NCI-H1048 (cell line): ENCODE measurements around the gene PHLPP2.

Source experiments
- DNase-seq: peaks from one replicate; lab custom pipeline; 2025; lab: John Stamatoyannopoulos, UW

Gene PHLPP2, protein sequence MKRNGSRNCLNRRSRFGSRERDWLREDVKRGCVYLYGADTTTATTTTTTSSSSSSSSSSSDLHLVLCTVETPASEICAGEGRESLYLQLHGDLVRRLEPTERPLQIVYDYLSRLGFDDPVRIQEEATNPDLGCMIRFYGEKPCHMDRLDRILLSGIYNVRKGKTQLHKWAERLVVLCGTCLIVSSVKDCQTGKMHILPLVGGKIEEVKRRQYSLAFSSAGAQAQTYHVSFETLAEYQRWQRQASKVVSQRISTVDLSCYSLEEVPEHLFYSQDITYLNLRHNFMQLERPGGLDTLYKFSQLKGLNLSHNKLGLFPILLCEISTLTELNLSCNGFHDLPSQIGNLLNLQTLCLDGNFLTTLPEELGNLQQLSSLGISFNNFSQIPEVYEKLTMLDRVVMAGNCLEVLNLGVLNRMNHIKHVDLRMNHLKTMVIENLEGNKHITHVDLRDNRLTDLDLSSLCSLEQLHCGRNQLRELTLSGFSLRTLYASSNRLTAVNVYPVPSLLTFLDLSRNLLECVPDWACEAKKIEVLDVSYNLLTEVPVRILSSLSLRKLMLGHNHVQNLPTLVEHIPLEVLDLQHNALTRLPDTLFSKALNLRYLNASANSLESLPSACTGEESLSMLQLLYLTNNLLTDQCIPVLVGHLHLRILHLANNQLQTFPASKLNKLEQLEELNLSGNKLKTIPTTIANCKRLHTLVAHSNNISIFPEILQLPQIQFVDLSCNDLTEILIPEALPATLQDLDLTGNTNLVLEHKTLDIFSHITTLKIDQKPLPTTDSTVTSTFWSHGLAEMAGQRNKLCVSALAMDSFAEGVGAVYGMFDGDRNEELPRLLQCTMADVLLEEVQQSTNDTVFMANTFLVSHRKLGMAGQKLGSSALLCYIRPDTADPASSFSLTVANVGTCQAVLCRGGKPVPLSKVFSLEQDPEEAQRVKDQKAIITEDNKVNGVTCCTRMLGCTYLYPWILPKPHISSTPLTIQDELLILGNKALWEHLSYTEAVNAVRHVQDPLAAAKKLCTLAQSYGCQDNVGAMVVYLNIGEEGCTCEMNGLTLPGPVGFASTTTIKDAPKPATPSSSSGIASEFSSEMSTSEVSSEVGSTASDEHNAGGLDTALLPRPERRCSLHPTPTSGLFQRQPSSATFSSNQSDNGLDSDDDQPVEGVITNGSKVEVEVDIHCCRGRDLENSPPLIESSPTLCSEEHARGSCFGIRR (N-terminal part only)

DNA sequence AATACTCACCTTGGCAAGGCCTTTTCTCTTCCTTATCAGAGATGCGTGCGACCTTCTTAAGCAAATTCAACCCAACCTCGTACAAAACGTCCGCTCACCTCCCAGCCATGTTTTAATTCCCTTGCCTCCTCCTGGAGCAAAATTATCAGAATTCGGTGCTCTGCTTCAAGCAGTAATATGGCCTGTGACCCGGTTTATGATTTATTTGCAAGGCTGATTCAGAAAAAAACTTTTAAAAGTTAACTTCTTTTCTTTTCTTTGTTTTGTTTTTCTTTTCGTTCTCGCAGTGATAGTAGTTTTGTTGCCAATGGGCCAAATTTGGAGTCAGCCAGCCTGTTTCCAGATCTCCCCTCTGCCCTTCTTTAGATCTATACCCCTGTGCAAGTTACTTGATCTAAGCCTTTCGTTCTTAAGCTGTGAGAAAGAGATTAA, at the start of gene PHLPP2:
TSS of gene PHLPP2 (minus strand) at position 382 of the 432 bp plus-strand sequence. CDS start 9,906 bp downstream, outside the sequence.
- no peak for DNase-seq

DNA sequence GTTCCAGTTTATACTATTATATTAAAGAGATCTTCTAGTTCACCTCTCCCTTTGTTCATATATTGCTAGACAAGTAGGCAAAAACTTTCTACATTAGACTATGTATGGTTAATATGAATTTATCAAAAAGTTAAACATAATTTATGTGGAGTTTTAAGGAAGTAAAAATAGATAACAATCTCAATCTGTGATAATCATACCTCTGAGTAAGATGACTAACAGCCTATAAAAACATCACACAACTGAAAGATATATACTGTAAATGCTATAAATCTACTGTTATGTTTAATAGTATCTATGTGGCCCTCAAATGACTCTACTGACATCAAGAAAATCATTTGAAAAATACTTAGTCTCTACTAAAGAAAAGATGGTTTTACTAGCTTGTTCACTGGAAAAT, 47.1 kb upstream of the PHLPP2 start:
- DNase-seq: no peak

DNA sequence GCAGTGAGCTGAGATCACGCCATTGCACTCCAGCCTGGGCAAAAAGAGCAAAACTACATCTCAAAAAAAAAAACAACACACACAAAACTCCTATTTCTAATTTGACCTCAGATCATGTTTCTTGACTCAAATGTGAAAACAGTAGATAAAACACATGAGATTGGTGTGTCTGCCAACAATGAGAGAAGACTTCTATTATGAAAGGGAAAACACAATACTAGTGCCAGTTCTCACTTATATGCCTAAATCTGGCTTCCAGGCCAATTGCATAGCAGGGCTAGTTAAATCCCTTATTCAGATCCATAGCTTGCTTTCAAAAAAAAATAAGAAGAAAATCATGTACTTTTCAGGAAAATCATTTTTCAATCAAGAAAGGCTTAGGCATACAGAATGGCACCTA, 44.7 kb upstream of the PHLPP2 start:
- DNase-seq: no peak

DNA sequence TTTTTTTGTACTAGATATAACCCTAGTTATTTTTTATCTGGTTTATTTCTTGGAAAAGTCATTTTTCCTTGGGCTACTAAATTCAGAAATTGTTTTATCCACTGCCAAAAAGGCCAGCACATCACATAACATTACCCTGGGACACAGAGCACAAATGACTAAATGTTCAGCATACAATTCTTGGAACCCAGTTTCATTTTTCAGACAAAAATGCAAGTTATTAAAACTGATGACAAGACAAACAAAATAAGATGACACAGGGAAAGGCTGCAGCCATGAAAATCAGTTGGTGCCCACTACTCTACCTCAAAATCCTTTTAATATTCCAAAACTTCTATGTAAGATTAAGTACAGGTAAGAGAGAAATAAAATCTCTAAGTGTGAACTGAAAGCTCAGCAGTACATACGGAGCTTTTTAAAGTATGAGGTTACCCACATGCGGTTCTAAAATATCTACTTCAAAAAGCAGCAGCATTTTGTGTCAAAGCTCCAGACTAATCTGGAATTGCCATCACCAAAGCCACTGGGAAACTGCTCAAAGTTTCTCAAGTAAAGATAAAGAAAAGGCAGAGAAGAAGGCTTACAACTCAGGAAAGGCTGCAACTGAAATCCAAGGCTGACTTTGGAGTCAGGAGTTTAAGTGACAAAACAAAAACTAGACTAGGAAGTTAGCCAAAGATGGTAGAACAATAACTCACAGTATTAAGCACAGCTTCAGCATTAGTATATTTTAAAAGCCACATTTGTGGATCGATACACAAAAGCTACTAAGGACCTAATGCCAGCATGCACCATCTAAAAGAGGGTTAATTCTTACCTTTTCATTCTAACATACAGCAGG, 42.8 kb upstream of the PHLPP2 start:
- no peak for DNase-seq

DNA sequence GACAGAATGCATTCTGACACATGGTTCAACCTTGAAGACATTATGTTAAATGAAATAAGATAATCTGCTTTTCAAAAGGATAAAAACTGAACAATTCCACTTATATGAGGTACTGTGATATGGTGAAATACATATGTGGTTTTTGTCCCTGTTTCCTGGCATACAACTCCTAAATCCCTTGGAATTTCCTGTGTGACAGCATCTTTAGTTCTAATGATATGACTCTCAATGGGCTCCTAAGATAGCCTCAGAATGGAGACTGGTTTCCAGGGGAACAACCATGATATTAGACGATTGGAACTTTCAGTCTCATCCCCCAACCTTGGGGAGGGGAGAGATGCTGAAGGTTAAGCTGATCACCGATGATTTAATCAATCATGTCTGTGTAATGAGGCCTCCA, 37.7 kb upstream of the PHLPP2 start:
- DNase-seq: no peak

DNA sequence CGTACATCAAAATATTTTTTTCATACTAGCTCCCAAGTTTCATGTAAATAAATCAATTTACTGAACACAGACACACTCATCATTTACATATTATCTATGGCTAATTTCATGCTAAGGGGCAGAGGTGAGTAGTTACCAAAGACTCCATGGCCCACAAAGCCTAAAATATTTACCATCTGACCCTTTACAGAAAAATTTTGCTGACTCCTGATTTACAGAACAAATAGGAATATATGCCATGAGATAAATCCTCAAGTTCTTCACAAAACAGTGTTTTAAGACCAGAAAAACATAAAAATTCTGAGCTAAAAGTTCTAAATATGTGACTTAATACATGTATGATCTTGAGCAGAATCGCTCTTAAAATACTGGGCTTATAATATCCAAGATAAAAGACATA, 36.6 kb upstream of the PHLPP2 start:
- DNase-seq: no peak

DNA sequence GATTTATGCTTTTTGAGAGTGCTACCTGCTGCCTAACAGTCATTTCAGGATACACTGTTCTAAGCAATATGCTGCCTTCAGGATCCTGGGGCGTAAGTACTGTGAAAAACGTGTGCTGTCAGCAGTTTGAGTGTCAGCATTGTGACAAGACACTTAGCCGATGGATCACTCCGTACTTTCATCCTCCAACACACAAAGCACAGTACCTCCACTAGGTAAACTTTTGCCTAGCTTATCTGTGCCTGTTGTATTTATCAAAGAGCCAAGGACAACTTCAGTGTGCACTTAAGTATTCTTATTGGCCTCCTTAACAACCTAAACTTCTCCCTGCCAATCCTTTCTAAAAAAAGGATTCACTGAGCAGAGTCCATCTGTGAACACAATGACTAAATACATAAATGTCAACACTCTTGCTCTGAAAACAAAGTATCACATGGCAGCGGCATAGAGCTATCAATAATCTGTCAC, 33.8 kb upstream of the PHLPP2 start:
- DNase-seq: no peak

DNA sequence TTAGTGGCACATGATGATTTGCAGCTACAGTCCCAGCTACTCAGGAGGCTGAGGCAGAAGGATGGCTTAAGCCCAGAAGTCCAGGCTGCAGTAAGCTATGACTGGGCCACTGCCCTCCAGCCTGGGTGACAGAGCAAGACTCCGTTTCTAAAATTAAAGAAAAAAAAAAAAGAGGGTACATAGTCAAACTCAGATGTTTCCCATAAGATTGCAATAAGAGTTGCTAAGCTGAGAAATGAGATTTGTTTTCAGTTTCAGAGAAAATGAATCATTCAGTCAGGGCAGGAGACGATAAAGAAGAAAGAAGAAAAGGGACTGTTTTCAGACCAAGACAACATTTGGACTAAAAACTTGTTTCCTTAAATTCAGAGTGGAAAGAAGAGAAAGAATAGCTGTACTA, 30.2 kb upstream of the PHLPP2 start:
- DNase-seq: no peak

DNA sequence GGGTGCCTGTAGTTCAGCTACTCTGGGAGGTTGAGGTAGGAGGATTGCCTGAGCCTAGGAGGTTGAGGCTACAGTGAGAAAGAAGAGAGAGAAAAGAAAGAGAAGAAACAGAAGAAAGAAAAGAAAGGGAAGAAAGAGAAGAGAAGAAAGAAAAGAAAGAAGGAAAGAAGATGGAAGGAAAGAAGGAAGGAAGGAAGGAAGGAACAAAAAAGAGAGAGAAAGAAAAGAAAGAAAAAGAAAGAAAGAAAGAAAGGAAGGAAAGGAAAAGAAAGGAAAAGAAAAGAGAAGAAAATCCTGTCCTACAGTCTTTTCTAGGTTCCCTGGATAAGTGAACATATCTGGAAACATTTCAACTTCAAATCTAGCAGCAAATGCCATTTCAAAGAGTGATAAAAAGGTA, 29.6 kb upstream of the PHLPP2 start:
- DNase-seq: no peak

DNA sequence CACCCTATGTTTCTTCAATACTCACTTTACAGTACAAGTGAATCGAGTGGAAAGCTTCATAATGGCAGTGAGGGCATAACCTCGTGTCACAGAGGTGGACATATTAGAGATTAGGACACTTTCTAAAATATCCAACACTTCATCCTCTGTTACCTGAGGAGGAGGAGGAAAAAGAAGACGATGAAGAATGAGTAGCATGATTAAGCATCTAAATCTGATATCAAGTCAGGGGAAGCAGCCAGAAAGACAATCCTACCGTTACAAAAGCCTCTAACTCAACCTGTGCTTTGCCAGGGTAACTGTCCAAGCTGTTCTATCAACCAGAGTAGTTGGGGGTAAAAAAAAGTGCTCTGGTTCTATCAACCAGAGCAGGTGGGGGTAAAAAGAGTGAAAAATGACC, 23.7 kb upstream of the PHLPP2 start:
- no peak for DNase-seq

DNA sequence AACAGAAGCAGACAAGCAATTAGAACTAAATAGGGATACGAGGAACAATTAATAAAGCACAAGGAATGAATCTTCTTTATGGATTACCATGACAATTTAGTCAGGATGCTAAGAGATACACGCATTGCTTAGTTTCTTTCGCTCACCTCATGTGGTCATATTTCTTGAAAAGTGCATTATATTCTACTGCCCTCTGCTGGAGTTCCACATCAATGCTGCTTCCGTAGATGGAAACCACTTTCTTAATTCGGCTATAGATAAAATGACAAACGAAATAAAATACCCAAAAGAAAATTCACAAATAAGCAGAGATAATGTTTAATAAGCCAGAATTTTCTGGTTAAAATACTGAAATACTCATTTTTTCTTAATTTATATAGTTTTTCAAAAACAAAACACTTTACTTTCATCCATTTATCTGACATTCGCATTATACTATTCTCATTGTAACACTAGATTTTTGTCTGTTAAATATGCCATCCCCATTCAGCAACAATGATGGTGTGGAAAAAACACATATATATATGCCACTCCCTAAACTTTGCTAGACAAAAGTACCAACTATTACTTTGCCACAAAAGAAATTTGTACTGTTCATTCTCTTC, 22.0 kb upstream of the PHLPP2 start:
- no peak for DNase-seq

DNA sequence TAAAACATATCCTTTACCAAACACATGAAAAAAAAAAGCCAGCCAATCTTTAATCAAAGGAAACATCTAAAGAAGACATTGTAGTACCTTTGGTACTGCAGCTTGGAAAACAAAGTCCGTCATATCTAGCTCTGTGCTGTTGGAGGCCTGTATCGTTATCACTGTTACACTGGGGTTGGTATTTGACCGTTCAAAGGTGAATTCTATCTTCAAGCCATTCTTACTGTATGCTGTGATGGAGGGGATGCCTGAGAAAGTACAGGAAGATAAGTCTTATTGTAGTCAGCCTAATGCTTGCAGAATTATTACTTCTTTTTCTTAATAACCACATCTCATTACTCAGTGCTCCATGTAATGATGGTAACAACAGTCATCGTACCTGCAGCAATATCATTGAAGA, 14.4 kb upstream of the PHLPP2 start:
- DNase-seq: no peak

DNA sequence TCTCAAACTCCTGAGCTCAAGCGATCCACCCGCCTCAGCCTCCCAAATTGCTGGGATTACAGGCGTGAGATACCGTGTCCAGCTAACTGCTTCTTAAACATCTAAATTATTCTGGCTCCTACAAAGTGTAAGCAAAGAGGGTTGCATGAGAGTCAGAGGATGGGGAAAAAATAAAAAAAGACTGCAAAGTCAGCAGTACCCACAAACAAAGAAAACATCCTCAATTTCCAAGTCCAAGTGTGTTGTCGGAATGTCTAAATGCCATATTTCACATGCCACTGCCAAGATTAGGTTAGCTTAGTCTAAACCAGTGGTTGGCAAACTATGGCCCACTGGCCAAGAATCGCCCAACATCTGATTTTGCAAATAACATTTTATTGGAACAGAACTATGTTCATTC, 13.0 kb upstream of the PHLPP2 start:
- DNase-seq: no peak

DNA sequence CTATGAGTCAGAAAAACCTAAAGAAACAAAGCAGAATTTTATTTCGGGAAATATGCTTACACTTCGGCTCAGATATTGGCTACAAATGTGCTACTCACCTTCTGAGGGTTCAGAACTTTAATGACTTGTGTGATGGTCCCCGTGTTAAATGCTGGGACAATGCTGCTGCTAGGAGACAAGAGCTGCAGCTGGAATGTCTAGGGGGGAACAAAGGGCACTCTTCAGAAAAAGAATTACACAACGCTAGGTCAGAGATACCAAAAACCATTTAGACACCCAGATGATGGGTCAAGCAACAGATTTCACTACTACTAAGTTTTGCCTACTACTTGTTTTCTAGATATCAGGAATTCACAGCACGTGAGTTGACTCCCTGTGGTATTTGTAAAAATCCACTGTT, 10.0 kb upstream of the PHLPP2 start:
- DNase-seq: no peak

DNA sequence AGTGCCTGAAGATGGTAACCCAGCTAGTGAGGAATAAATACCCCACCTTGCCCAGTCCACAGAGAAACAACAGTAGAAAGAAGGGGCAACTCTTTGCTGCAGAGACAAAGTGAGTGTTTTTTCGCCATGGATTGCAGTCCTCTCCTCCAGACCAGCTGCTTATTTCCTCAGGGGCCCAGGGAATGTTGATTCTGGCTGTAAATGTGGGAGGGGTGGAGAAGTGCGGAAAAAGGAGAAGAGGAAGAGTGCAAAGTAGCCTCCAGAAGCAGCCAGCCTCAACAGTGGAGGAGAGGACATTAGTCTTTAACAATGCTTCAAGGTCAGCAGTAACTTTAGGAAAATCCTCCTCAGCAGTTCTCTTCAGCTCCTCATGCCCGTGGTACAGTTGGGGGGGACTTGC, 8.1 kb upstream of the PHLPP2 start:
- DNase-seq: no peak

DNA sequence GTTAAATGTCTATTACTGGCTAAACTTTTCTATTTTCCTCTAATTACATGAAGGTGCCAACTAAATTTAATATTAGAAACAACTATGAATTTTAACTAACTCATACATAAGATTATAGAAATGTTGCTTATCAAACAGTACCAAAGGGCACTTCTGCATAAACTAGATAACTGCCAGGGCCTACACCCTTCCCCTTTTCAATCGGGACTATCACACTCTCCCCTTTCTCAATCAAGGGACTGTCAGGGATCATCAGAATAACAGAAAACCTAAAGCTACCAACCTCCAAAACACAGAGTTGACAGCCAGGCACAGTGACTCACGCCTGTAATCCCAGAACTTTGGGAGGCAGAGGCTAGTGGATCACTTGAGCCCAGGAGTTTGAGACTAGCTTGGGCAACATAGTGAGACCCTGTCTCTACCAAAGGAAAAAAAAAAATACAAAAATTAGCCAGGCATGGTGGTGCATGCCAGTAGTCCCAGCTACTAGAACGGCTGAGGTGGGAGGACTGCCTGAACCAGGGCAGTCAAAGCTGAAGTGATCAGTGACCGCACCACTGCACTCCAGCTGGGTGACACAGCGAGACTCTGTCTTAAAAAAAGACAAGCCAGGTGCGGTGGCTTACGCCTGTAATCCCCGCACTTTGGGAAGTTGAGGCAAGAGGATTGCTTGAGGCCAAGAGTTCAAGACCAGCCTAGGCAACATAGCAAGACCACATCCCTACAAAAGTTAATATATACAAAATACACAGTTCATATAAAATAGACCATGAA, 3.2 kb upstream of the PHLPP2 start:
- DNase-seq: no peak

DNA sequence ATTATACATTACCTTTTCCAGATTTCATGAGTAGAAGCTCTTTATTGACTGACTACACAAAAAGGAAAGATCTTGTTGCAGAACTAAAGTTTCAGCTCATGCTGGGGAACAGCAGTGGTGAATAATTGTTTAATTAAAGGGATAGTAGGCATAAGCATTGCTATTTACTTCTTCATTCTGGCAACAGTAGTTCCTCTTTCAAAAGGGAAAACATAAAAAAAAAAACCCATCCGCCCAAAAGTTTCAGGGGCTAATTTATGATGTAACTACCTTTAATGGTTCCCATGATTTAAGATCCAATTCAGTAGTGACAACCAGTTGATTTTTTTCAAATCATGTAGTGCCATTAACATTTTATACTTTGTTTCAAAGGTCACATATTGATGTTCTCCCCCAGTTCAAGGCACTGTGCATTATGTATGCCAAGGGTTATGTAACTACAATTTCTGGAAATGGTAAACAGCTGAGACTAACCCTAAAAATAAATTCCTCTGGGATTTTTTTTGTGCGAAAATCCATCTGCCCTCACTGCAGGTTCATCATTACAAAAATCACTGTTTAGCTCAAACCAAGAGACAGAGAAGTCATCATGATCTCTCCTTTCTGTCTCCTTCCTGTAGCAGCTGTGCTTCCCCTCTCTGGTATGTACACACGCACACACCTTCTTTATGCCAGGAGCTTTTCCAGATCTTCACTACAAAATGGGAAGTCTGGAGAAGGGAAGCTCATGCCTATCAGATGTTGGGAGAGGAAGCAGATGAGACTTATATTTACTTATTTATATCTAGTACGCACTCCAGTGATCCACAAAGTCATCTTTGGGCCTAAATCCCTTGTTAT, 2.2 kb upstream of the PHLPP2 start:
- DNase-seq: no peak

DNA sequence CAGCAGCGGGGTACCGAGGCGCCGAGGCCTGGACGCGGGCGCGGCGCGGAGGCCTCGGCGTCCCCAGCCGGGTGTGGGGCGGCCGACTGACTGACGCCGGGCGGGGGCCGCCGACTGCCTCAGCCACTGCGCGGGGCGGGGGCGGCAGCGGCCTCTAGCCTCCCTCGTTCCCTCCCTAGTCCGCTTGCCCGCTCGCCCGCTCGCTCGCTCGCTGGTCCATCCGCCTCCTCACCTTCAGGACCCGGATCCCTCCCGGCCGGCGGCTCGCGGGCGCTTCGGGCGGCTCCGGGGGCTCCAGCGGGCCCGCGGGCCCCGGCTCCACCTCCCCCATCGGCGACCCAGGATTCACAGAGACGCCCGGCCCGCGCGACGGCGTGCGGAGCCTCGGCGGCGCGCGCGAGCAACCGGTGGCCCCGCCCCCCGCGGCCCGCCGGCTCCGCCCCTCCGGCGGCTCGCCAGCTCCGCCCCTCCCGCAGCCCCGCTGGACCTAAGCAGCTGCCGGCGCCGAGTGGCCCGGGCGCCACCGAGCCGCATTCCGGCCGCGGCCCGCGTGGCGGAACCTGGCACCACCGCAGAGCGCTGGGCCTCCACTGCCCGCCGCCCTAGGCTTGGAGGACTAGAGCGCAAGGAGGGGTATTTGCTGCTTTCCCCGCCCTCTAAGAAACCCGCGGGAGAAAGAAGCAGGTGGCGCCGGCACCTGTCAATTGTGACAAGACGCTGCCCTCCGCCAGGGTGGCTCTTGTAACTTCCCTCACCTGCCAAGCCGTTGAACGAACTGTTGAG, 773 bp downstream of the PHLPP2 start:
- DNase-seq: no peak
